H1 (cell line): Measurements from ENCODE around the gene MRAP. TPM values are rescaled to one million over a fixed set of nuclear protein-coding genes. Genes with fewer than 3 reads are reported as not detected.

ENCODE experiments used
- CTCF ChIA-PET: fragments of 300-600 bp; sonication (Branson Sonifier 250); formaldehyde crosslinking; loops from one replicate; lab custom pipeline; 2021; ENCODE audit not compliant: partially characterized antibody; lab: Charles Lee
- POLR2A ChIA-PET: fragments of 300-600 bp; sonication (Branson Sonifier 250); formaldehyde crosslinking; loops from one replicate; lab custom pipeline; 2021; ENCODE audit warnings: inconsistent platforms; ENCODE audit not compliant: partially characterized antibody; lab: Charles Lee
- DNase-seq, 2 experiments: peaks; one replicate each; pipeline versions ENCODE4 v3.0.0 to v3.0.0-alpha.2; 2010 to 2022; ENCODE audit warnings: low spot score in 2 of 2, low read depth in 1 of 2, mixed read lengths in 1 of 2
- FAIRE-seq: peaks from 2 replicates; lab custom pipeline; 2011; peaks lifted over from hg19 to GRCh38; lab: Jason Lieb, UNC
- H2AFZ ChIP-seq: 2 replicates; pipeline ENCODE4 v1.8.1; 2012; ENCODE audit warnings: low read length, inconsistent platforms
- H2AK5ac ChIP-seq: 2 replicates; pipeline ENCODE4 v1.6.1; 2013; ENCODE audit warnings: low read depth, low read length
- H2BK120ac ChIP-seq: replicated peaks from 2 replicates; pipeline ENCODE3; 2013; ENCODE audit warnings: low read depth, low read length, inconsistent platforms
- H2BK12ac ChIP-seq: 2 replicates; pipeline ENCODE4 v1.6.1; 2013; ENCODE audit warnings: low read depth, low read length
- H2BK15ac ChIP-seq: 2 replicates; pipeline ENCODE4 v1.6.1; 2013; ENCODE audit warnings: low read length
- H2BK20ac ChIP-seq: 2 replicates; pipeline ENCODE4 v1.6.1; 2013; ENCODE audit warnings: low read length
- H2BK5ac ChIP-seq: 2 replicates; pipeline ENCODE4 v1.6.1; 2013; ENCODE audit warnings: low read depth, low read length
- H3K14ac ChIP-seq: 2 replicates; pipeline ENCODE4 v1.6.1; 2013; ENCODE audit warnings: inconsistent platforms; ENCODE audit not compliant: insufficient read length
- H3K18ac ChIP-seq: 2 replicates; pipeline ENCODE4 v1.6.1; 2013; ENCODE audit warnings: low read length; ENCODE audit errors: extremely low read depth
- H3K23ac ChIP-seq: 2 replicates; pipeline ENCODE4 v1.6.1; 2013; ENCODE audit warnings: inconsistent platforms; ENCODE audit not compliant: insufficient read length
- H3K23me2 ChIP-seq: 2 replicates; pipeline ENCODE4 v1.6.1; 2013; ENCODE audit warnings: low read depth, low read length
- H3K27ac ChIP-seq: 2 replicates; pipeline ENCODE4 v1.6.1; 2011; ENCODE audit warnings: low read depth, low read length, inconsistent platforms
- H3K27me3 ChIP-seq, 4 experiments: replicated peaks in 1 of 4; 1 replicate in 1 of 4; 2 replicates in 3 of 4; pipeline versions ENCODE4 v1.6.1 to v1.8.1; 2011 to 2013; ENCODE audit warnings: low read length in 3 of 4, mild to moderate bottlenecking in 3 of 4, inconsistent platforms in 2 of 4, mixed read lengths in 2 of 4, moderate library complexity in 1 of 4; ENCODE audit not compliant: control insufficient read depth in 3 of 4, insufficient read depth in 3 of 4; ENCODE audit errors: extremely low read depth in 1 of 4
- H3K36me3 ChIP-seq, 4 experiments: 2 replicates each; pipeline versions ENCODE4 v1.6.1 to v1.8.1; 2011 to 2013; ENCODE audit warnings: mild to moderate bottlenecking in 4 of 4, low read length in 3 of 4, moderate library complexity in 2 of 4, control low read depth in 1 of 4, inconsistent platforms in 1 of 4; ENCODE audit not compliant: insufficient read depth in 4 of 4, control insufficient read depth in 2 of 4
- H3K4ac ChIP-seq: replicated peaks from 2 replicates; pipeline ENCODE3; 2013; ENCODE audit warnings: low read length, low read depth, mixed read lengths, inconsistent platforms; ENCODE audit not compliant: insufficient read length
- H3K4me1 ChIP-seq, 4 experiments: replicated peaks in 1 of 4; 1 replicate in 1 of 4; 2 replicates in 3 of 4; pipeline versions ENCODE4 v1.6.1 to v1.8.1; 2011 to 2013; ENCODE audit warnings: low read length in 3 of 4, inconsistent platforms in 2 of 4, mixed read lengths in 1 of 4; ENCODE audit not compliant: insufficient read depth in 4 of 4, control insufficient read depth in 3 of 4
- H3K4me2 ChIP-seq, 2 experiments: 2 replicates each; pipeline versions ENCODE4 v1.6.1 to v1.8.1; 2011 to 2013; ENCODE audit warnings: low read depth in 2 of 2, low read length in 2 of 2, control low read depth in 1 of 2, inconsistent platforms in 1 of 2, mild to moderate bottlenecking in 1 of 2; ENCODE audit not compliant: insufficient read depth in 1 of 2
- H3K4me3 ChIP-seq, 4 experiments: fragments of 200-600, 300-600 bp in 1 of 4; sonication (generic), shearing (Covaris generic), sonication (Bioruptor Twin) in 1 of 4; 2 replicates each; pipeline versions ENCODE4 v1.5.1 to v1.8.1; 2011 to 2016; ENCODE audit warnings: low read length in 4 of 4, low read depth in 3 of 4, control low read depth in 2 of 4, inconsistent platforms in 2 of 4, mild to moderate bottlenecking in 2 of 4, mixed read lengths in 1 of 4, moderate library complexity in 1 of 4; ENCODE audit not compliant: insufficient read depth in 2 of 4; ENCODE audit errors: extremely low read depth in 1 of 4
- H3K56ac ChIP-seq: replicated peaks from 2 replicates; pipeline ENCODE3; 2013; ENCODE audit warnings: low read depth, mild to moderate bottlenecking, mixed read lengths, low read length, inconsistent platforms; ENCODE audit not compliant: insufficient read length
- H3K79me1 ChIP-seq: 2 replicates; pipeline ENCODE4 v1.6.1; 2013; ENCODE audit warnings: low read depth, low read length, control low read depth
- H3K79me2 ChIP-seq, 2 experiments: 2 replicates each; pipeline versions ENCODE4 v1.6.1 to v1.8.1; 2012 to 2013; ENCODE audit warnings: low read length in 2 of 2, mild to moderate bottlenecking in 2 of 2, inconsistent platforms in 1 of 2; ENCODE audit not compliant: insufficient read depth in 2 of 2, control insufficient read depth in 1 of 2
- H3K9ac ChIP-seq, 4 experiments: replicated peaks in 1 of 4; 1 replicate in 1 of 4; 2 replicates in 3 of 4; pipeline versions ENCODE4 v1.6.1 to v1.8.1; 2011 to 2013; ENCODE audit warnings: low read depth in 3 of 4, low read length in 3 of 4, control low read depth in 2 of 4, mild to moderate bottlenecking in 2 of 4, moderate library complexity in 2 of 4, inconsistent platforms in 1 of 4; ENCODE audit errors: extremely low read depth in 1 of 4
- H3K9me3 ChIP-seq, 2 experiments: 2 replicates each; pipeline versions ENCODE4 v1.6.1 to v1.8.1; 2012 to 2013; ENCODE audit warnings: mild to moderate bottlenecking in 2 of 2, moderate library complexity in 2 of 2, control low read depth in 1 of 2, inconsistent platforms in 1 of 2, low read depth in 1 of 2, low read length in 1 of 2, mixed read lengths in 1 of 2; ENCODE audit not compliant: insufficient read depth in 2 of 2
- H4K20me1 ChIP-seq, 2 experiments: replicated peaks in 1 of 2; 2 replicates each; pipeline versions ENCODE3 to v1.8.1; 2011 to 2013; ENCODE audit warnings: inconsistent platforms in 2 of 2, low read length in 2 of 2, mild to moderate bottlenecking in 1 of 2; ENCODE audit not compliant: insufficient read depth in 2 of 2, control insufficient read depth in 1 of 2
- H4K5ac ChIP-seq: 2 replicates; pipeline ENCODE4 v1.6.1; 2013; ENCODE audit warnings: low read length, low read depth, mixed read lengths, inconsistent platforms; ENCODE audit not compliant: insufficient read length
- H4K8ac ChIP-seq: 2 replicates; pipeline ENCODE4 v1.8.0; 2013; ENCODE audit warnings: mild to moderate bottlenecking, moderate library complexity, low read length, inconsistent platforms; ENCODE audit not compliant: insufficient read depth; ENCODE audit errors: extremely low read depth
- H4K91ac ChIP-seq: replicated peaks from 2 replicates; pipeline ENCODE3; 2013; ENCODE audit warnings: low read length, mixed read lengths, inconsistent platforms; ENCODE audit not compliant: insufficient read length
- ASH2L ChIP-seq: fragments of 200-600, 300-600 bp; sonication (generic); IDR thresholded peaks from one replicate; pipeline ENCODE4 v1.7.1; 2017; ENCODE audit warnings: low read length
- CHD1 ChIP-seq: IDR thresholded peaks from 2 replicates; pipeline ENCODE4 v1.6.1; 2012; ENCODE audit warnings: low read depth, low read length, improper control_type of control experiment
- GTF2F1 ChIP-seq: IDR thresholded peaks from 2 replicates; pipeline ENCODE4 v1.6.1; 2012; ENCODE audit warnings: low read depth, low read length, improper control_type of control experiment, borderline replicate concordance
- JUN ChIP-seq: IDR thresholded peaks from 2 replicates; pipeline ENCODE4 v1.6.1; 2011; ENCODE audit warnings: low read depth, mild to moderate bottlenecking, improper control_type of control experiment, low read length
- KDM5A ChIP-seq: fragments of 200-600 bp; IDR thresholded peaks from 2 replicates; pipeline ENCODE4 v1.7.1; 2012; ENCODE audit warnings: mild to moderate bottlenecking, low read length, inconsistent platforms, mixed read lengths
- NRF1 ChIP-seq: IDR thresholded peaks from 2 replicates; pipeline ENCODE4 v1.6.1; 2011; ENCODE audit warnings: mild to moderate bottlenecking, low read depth, low read length, improper control_type of control experiment
- SP2 ChIP-seq: IDR thresholded peaks from 2 replicates; pipeline ENCODE4 v1.6.1; 2012; ENCODE audit warnings: mild to moderate bottlenecking, low read length, inconsistent platforms
- TAF7 ChIP-seq: optimal IDR thresholded peaks from 2 replicates; pipeline ENCODE3; 2011; ENCODE audit warnings: low read depth, mild to moderate bottlenecking, inconsistent platforms, low read length, moderate library complexity, borderline replicate concordance
- TCF12 ChIP-seq: IDR thresholded peaks from 2 replicates; pipeline ENCODE4 v1.6.1; 2011; ENCODE audit warnings: low read depth, mild to moderate bottlenecking, low read length
- WGBS, 2 experiments: shearing (Covaris generic) in 1 of 2; methylation state at CpG; one replicate each; pipeline versions ENCODE4 v1.1.6 to v1.1.7; 2013 to 2015; ENCODE audit warnings: low lambda C conversion rate in 2 of 2, mixed read lengths in 2 of 2, inconsistent platforms in 1 of 2, low coverage in 1 of 2, missing lambda C conversion rate in 1 of 2; ENCODE audit not compliant: insufficient replicate concordance in 2 of 2, insufficient coverage in 1 of 2, insufficient read length in 1 of 2; ENCODE audit errors: extremely low coverage in 1 of 2, missing lambda C conversion rate in 1 of 2; 5-methylcytosine and 5-hydroxymethylcytosine counted together
- polyA plus RNA-seq, 7 experiments: library from polyadenylated mRNA; depleted of rRNA in 3 of 7; stranded (reverse) in 5 of 7; unstranded in 2 of 7; fragments of >200 nt in 5 of 7; fragments of 200-250 nt in 2 of 7; gene quantifications; 1 replicate in 5 of 7; 2 replicates in 1 of 7; 4 replicates in 1 of 7; pipeline versions ENCODE4 v1.2.1 to v1.2.3, GENCODE V29; 2011 to 2013; ENCODE audit warnings: missing spikeins in 2 of 7, mixed read lengths in 2 of 7
- total RNA-seq: library from RNA; stranded (reverse); fragmentation: NEBNext Ultra II Directional; extraction: Animal tissue kit (Norgen Biotek cat#: 25700); gene quantifications from 2 replicates; pipeline ENCODE4 v1.2.1, GENCODE V29; 2021
- TF ChIP-seq, protein P1 (sequence below): IDR thresholded peaks from 2 replicates; pipeline ENCODE4 v1.6.1; 2011; ENCODE audit warnings: low read length, improper control_type of control experiment

The MRAP gene
- total and polyA plus RNA-seq, 2 of the 8 experiments (the other 6 are each of a cell fraction or from before 2014, with no cell fraction given), result not detected

DNA sequence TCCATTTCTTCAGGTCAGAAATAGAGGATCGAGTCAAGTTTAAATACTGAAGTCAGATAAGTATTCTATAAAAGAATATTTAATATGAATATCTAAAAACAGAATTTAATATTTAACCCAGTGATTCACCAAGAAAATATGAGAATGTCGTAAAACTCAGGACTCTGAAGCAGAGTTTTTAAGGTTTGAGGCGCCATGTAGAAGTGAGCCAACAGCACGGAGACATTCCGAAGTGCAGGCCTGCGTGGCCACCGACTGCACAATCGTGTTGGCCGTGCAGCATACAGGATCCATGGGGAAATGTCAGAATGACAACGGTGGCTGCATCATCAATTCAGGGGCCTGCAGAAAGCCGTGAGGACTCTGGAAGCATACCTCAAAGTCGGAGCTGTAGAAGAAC, 23.4 kb downstream of the MRAP start:
- peaks cover 49 to 93% (median 82%) of the 10 kb centered on the region in 4 experiments for H3K36me3 ChIP-seq

More for the DNA sequence above, 23.4 kb downstream of the MRAP start:
- peaks cover 3% of the 10 kb centered on the region; the same call in 1 of the 2 replicates for H3K79me1 ChIP-seq
- no peak overlapping the region for H2BK15ac ChIP-seq
- no peak overlapping the region for H3K14ac ChIP-seq
- 94% methylated on average over 12 of the region's 12 CpGs; no CpG with 5 or more reads in 1 of the 2 experiments for WGBS, 2 experiments
- H3K79me2 ChIP-seq, result no peaks in the 10 kb centered on the region
- H3K27me3 ChIP-seq, result no peaks in the 10 kb centered on the region
- no peak overlapping the region for H2BK12ac ChIP-seq
- no peak overlapping the region for H3K4me2 ChIP-seq
- no peak overlapping the region for H3K9ac ChIP-seq
- H3K4me1 ChIP-seq, result no peaks in the 10 kb centered on the region
- no peak overlapping the region for H2AFZ ChIP-seq
- H2BK5ac ChIP-seq, result no peak overlapping the region
- H2AK5ac ChIP-seq, result no peak overlapping the region
- H4K8ac ChIP-seq, result no peak overlapping the region
- H3K23ac ChIP-seq, result no peak overlapping the region
- DNase-seq, result no peak
- H3K27ac ChIP-seq, result no peak overlapping the region
- TF ChIP-seq GTF2F1 (no peak), SP2 (no peak), KDM5A (no peak), JUN (no peak), ASH2L (no peak), NRF1 (no peak), TAF7 (no peak), TCF12 (no peak), CHD1 (no peak)
- TF ChIP-seq, protein P1, sequence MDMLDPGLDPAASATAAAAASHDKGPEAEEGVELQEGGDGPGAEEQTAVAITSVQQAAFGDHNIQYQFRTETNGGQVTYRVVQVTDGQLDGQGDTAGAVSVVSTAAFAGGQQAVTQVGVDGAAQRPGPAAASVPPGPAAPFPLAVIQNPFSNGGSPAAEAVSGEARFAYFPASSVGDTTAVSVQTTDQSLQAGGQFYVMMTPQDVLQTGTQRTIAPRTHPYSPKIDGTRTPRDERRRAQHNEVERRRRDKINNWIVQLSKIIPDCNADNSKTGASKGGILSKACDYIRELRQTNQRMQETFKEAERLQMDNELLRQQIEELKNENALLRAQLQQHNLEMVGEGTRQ, result no peak
- H3K56ac ChIP-seq, result no peak overlapping the region
- H2BK20ac ChIP-seq, result no peak overlapping the region
- no peak overlapping the region for H4K91ac ChIP-seq
- H3K9me3 ChIP-seq, result no peaks in the 10 kb centered on the region
- H4K5ac ChIP-seq, result no peak overlapping the region
- H3K18ac ChIP-seq, result no peak overlapping the region
- H4K20me1 ChIP-seq, result peaks cover 0 to 7% of the 10 kb centered on the region in 2 experiments
- H3K4me3 ChIP-seq, result no peak overlapping the region
- no peak overlapping the region for H3K4ac ChIP-seq
- H2BK120ac ChIP-seq, result no peak overlapping the region
- POLR2A ChIA-PET, result interaction anchor here (1.5 kb wide), 1 partner anchor 15 kb away, joined by 4 read pairs; no protein-coding TSS in a partner anchor
- CTCF ChIA-PET, result interaction anchor here (0.8 to 1.6 kb wide), 2 partner anchors 10 to 16 kb away, joined by 3 to 6 read pairs; no protein-coding TSS in a partner anchor
- no peak for FAIRE-seq
- no peaks in the 10 kb centered on the region for H3K23me2 ChIP-seq
